HFFc6 (cell line): ENCODE data around the gene CFAP20. TPM values are rescaled to one million over a fixed set of nuclear protein-coding genes. Genes with fewer than 3 reads are reported as not detected.
"Not testable (repeated sequence)": the region's sequence is repeated elsewhere in the genome, so short reads cannot be mapped to it uniquely, and the experiment has no call there.

Source experiments
- DNase-seq: peaks from one replicate; pipeline ENCODE4 v3.0.0-alpha.2; 2018
- H3K27ac Mint-ChIP-seq: 2 replicates; pipeline ENCODE4 v1.8.0; 2020; ENCODE audit warnings: mild to moderate bottlenecking, mixed read lengths
- H3K27me3 Mint-ChIP-seq: 2 replicates; pipeline ENCODE4 v1.8.0; 2021; ENCODE audit warnings: mild to moderate bottlenecking, moderate library complexity, mixed read lengths; ENCODE audit not compliant: insufficient read depth
- H3K36me3 Mint-ChIP-seq: 2 replicates; pipeline ENCODE4 v1.8.0; 2021; ENCODE audit warnings: low read depth, mixed read lengths
- H3K4me1 Mint-ChIP-seq: 2 replicates; pipeline ENCODE4 v1.8.0; 2020; ENCODE audit warnings: low read depth, mixed read lengths
- H3K4me3 Mint-ChIP-seq: 2 replicates; pipeline ENCODE4 v1.8.0; 2020; ENCODE audit warnings: mild to moderate bottlenecking, moderate library complexity, mixed read lengths
- H3K9me3 Mint-ChIP-seq: 2 replicates; pipeline ENCODE4 v1.8.0; 2020; ENCODE audit warnings: mild to moderate bottlenecking, mixed read lengths
- CTCF ChIP-seq: fragments of 200-600 bp; sonication (generic); IDR thresholded peaks from 2 replicates; pipeline ENCODE4 v1.5.0; 2021; ENCODE audit warnings: antibody characterized with exemption, mild to moderate bottlenecking
- total RNA-seq, 6 experiments: library from RNA; stranded (reverse); fragmentation: NEBNext Ultra II Directional; extraction: Animal tissue kit (Norgen Biotek cat#: 25700); gene quantifications; 2 replicates in 1 of 6; 3 replicates in 5 of 6; pipeline ENCODE4 v1.2.3, GENCODE V29; 2021

CFAP20 gene
- total RNA-seq, 6 experiments from 2014 or later = 31.6 to 35.9 (median 34.0) TPM

GRCh38 chr16:58099097-58099955 is 29.9 kb downstream of the CFAP20 start:
- H3K36me3 Mint-ChIP-seq = no peaks in the 10 kb centered on the region
- no peak for DNase-seq
- H3K27me3 Mint-ChIP-seq = peaks cover 12% of the 10 kb centered on the region
- no peak for TF ChIP-seq CTCF
- H3K9me3 Mint-ChIP-seq = no peaks in the 10 kb centered on the region
- no peak overlapping the region for H3K27ac Mint-ChIP-seq
- H3K4me3 Mint-ChIP-seq = no peak overlapping the region
- H3K4me1 Mint-ChIP-seq = peaks cover 14% of the 10 kb centered on the region

- peaks cover 18% of the 10 kb centered on the region for H3K27me3 Mint-ChIP-seq
- H3K4me1 Mint-ChIP-seq = peaks cover 14% of the 10 kb centered on the region
- H3K27ac Mint-ChIP-seq = peak overlapping the region; percentile 60; the same call in 1 of the 2 replicates
- H3K9me3 Mint-ChIP-seq = no peaks in the 10 kb centered on the region
- no peaks in the 10 kb centered on the region for H3K36me3 Mint-ChIP-seq
- DNase-seq = peak; percentile 68
- no peak for TF ChIP-seq CTCF
- H3K4me3 Mint-ChIP-seq = peak overlapping the region; percentile 21
Observed at GRCh38 chr16:58098207-58099096, 30.7 kb downstream of the CFAP20 start.

- TF ChIP-seq CTCF = no peak
- Mint-ChIP-seq H3K4me3 (no peak overlapping the region), H3K4me1 (peaks cover 14% of the 10 kb centered on the region), H3K27me3 (peaks cover 19% of the 10 kb centered on the region), H3K27ac (no peak overlapping the region), H3K9me3 (no peaks in the 10 kb centered on the region), H3K36me3 (no peaks in the 10 kb centered on the region)
- no peak for DNase-seq
Observed at GRCh38 chr16:58096249-58096648, 32.9 kb downstream of the CFAP20 start.

- H3K4me3 Mint-ChIP-seq, H3K27ac Mint-ChIP-seq, H3K36me3 Mint-ChIP-seq, H3K9me3 Mint-ChIP-seq, DNase-seq: not testable (repeated sequence)
- H3K4me1 Mint-ChIP-seq = peaks cover 14% of the 10 kb centered on the region
- H3K27me3 Mint-ChIP-seq = peaks cover 17% of the 10 kb centered on the region
Observed at GRCh38 chr16:58095575-58095960, 33.6 kb downstream of the CFAP20 start.

- peaks cover 14% of the 10 kb centered on the region for H3K4me1 Mint-ChIP-seq
- no peaks in the 10 kb centered on the region for H3K36me3 Mint-ChIP-seq
- H3K9me3 Mint-ChIP-seq = no peaks in the 10 kb centered on the region
- no peak overlapping the region for H3K4me3 Mint-ChIP-seq
- H3K27ac Mint-ChIP-seq = no peak overlapping the region
- peaks cover 17% of the 10 kb centered on the region for H3K27me3 Mint-ChIP-seq
- DNase-seq = no peak
- TF ChIP-seq CTCF = no peak
Observed at GRCh38 chr16:58094791-58095574, 34.2 kb downstream of the CFAP20 start.
